Coronary artery (tissue), 2 donors: Measurements from ENCODE around the gene FADS6.

Experiments
- DNase-seq: peaks from one replicate; pipeline ENCODE4 v3.0.0-alpha.2; 2017; ENCODE audit warnings: low spot score
- H3K27ac ChIP-seq, 2 donors: fragments of 200-600 bp; sonication (generic); one replicate each; pipeline ENCODE4 v1.5.1; 2016 to 2019
- H3K4me3 ChIP-seq: fragments of 200-600 bp; sonication (generic); 2 replicates; pipeline ENCODE4 v1.5.1; 2016; ENCODE audit warnings: mild to moderate bottlenecking, moderate library complexity
- CTCF ChIP-seq: fragments of 200-600 bp; sonication (generic); IDR thresholded peaks from one replicate; pipeline ENCODE4 v1.5.1; 2019; ENCODE audit warnings: antibody characterized with exemption

Gene FADS6

GRCh38 chr17:74892974-74893911 is at the start of gene FADS6:
FADS6 (minus strand) TSS chr17:74893633; CDS start chr17:74893595, 38 bp downstream.
- H3K27ac ChIP-seq, result no peak within 1 kb of the TSS
- H3K4me3 ChIP-seq, result peak within 1 kb of the TSS; percentile 63
- DNase-seq, result no peak
- no peak for TF ChIP-seq CTCF

- Histone ChIP-seq H3K4me3 (no peak overlapping the region), H3K27ac (no peak overlapping the region)
- no peak for TF ChIP-seq CTCF
- DNase-seq, result no peak
Observed at GRCh38 chr17:74941128-74941725, 47.8 kb upstream of the FADS6 start.

- no peak for TF ChIP-seq CTCF
- H3K4me3 ChIP-seq, result no peak overlapping the region
- DNase-seq, result no peak
- H3K27ac ChIP-seq, result no peak overlapping the region
Observed at GRCh38 chr17:74939534-74939933, 46.1 kb upstream of the FADS6 start.

- TF ChIP-seq CTCF, result no peak
- H3K4me3 ChIP-seq, result no peak overlapping the region
- no peak for DNase-seq
- no peak overlapping the region for H3K27ac ChIP-seq
Observed at GRCh38 chr17:74938194-74938950, 44.9 kb upstream of the FADS6 start.

GRCh38 chr17:74937064-74938051 is 43.9 kb upstream of the FADS6 start:
- no peak for DNase-seq
- H3K4me3 ChIP-seq, result no peak overlapping the region

More at GRCh38 chr17:74937064-74938051, 43.9 kb upstream of the FADS6 start:
- H3K27ac ChIP-seq, result no peak overlapping the region
- TF ChIP-seq CTCF, result no peak
